Skeletal muscle tissue (tissue), 4 donors: ENCODE results near the gene IHH. TPM values are rescaled to one million over a fixed set of nuclear protein-coding genes. Genes with fewer than 3 reads are reported as not detected.

Experiments
- H3K27ac ChIP-seq: one replicate; pipeline ENCODE4 v1.7.0; 2013; ENCODE audit warnings: mild to moderate bottlenecking, low read depth, low read length, inconsistent platforms
- H3K27me3 ChIP-seq, 3 donors: one replicate each; pipeline ENCODE4 v1.7.0; 2013; ENCODE audit warnings: low read length in 3 of 3; ENCODE audit not compliant: control insufficient read depth in 3 of 3, insufficient read depth in 3 of 3
- H3K36me3 ChIP-seq, 3 donors: one replicate each; pipeline ENCODE4 v1.7.0; 2013; ENCODE audit warnings: low read length in 3 of 3; ENCODE audit not compliant: control insufficient read depth in 3 of 3, insufficient read depth in 3 of 3
- H3K4me1 ChIP-seq, 3 donors: one replicate each; pipeline ENCODE4 v1.7.0; 2013; ENCODE audit warnings: low read length in 3 of 3, mild to moderate bottlenecking in 3 of 3; ENCODE audit not compliant: control insufficient read depth in 3 of 3, insufficient read depth in 3 of 3
- H3K4me3 ChIP-seq, 3 donors: one replicate each; pipeline ENCODE4 v1.7.0; 2013; ENCODE audit warnings: low read length in 3 of 3
- H3K9ac ChIP-seq, 3 donors: one replicate each; pipeline ENCODE4 v1.7.0; 2013; ENCODE audit warnings: low read length in 3 of 3, mild to moderate bottlenecking in 3 of 3, moderate library complexity in 2 of 3, low read depth in 1 of 3
- H3K9me3 ChIP-seq, 3 donors: one replicate each; pipeline ENCODE4 v1.7.0; 2013; ENCODE audit warnings: low read length in 3 of 3; ENCODE audit not compliant: control insufficient read depth in 3 of 3
- total RNA-seq: library from RNA; depleted of rRNA; stranded (reverse); fragments of >200 nt; gene quantifications from one replicate; pipeline ENCODE4 v1.2.3, GENCODE V29; 2014
- donor health status: Osteomylitis.

The IHH gene
- total RNA-seq, 1 donor from 2014 or later, result not detected

DNA sequence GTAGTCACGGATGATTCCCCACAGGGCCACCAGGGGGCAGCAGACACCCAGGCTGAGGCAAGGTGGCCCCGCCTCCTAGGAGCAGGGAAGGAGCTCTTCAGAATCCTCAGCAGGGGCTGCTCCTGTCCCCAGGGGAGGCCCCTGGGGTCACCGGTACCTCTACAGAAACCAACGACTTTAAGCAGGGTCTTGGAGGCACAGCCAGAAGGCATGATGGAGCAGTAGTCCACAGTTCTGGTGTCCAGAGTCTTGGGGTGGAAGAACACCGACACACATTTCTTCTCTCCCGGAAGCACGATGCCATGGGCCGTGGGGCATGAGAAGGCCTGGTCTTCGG lies 30.9 kb downstream of the IHH start:
- Histone ChIP-seq H3K9me3 (no peaks in the 10 kb centered on the region), H3K27ac (no peak overlapping the region), H3K4me3 (no peak overlapping the region), H3K9ac (no peak overlapping the region), H3K4me1 (no peaks in the 10 kb centered on the region), H3K27me3 (peaks cover 15 to 38% (median 29%) of the 10 kb centered on the region in 3 donors), H3K36me3 (no peaks in the 10 kb centered on the region)

DNA sequence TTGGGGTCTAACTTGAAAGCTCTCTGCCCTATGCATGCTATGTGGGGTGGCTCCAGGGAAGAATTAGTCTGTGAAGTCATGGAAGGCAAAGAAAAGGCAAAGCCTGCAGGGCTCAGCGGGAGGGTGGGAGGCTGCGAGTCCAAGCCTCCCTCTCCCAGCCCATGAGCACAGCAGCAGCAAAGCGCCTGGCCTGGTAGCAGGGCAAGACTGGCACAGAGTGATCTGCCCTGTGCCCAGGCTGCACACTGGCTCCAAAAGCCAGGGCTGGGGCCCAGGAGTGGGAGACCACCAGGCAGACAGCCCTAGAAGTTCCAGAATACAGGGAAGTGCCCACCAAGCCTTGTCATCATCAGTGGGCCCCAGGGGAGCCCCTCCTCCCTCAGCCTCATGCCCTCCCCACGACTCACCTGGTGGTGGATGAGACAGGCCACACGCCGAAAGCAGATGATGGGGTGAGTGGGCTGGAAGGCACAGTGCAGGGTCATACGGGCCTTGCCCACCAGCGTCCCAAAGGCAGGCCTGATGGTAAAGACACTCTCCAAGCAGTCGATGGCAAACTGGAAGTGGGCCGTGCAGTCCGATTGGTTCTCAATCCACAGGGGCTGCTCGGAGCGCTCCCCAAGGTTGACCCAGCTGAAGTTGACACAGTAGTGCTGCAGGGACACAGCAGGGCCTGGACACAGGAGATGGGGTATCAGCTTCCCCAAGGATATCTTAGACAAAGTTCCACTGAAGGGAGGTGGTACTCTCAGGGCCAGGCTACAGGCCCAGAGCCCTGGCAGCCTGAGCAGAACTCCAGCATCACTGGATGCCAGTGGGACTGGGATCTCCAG lies 31.5 kb downstream of the IHH start:
- no peak overlapping the region for H3K27ac ChIP-seq

DNA sequence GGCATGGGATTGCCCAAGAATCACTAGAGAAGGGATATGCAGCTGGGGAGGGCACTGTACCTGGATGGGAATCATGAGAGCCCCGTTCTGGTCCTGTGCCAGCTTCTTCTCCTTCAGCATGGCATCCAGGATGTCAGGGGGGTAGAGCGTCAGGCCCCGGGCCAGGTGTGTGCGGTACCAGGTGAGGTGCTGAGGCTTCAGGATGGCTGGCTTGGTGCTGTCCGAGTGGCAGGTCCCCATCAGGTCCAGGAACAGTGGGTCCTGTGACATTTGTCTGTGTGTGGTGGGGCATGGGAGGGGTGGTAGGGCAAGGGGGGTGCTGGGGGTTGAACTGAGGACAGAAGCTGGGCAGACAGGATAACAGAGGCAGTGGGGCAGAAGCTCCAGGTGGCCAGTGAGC lies 32.6 kb downstream of the IHH start:
- Histone ChIP-seq H3K27ac (no peak overlapping the region), H3K4me1 (no peaks in the 10 kb centered on the region), H3K4me3 (no peak overlapping the region), H3K9ac (no peak overlapping the region), H3K9me3 (no peaks in the 10 kb centered on the region), H3K27me3 (peaks cover 15 to 46% (median 30%) of the 10 kb centered on the region in 3 donors), H3K36me3 (no peaks in the 10 kb centered on the region)

More for the DNA sequence above, 31.5 kb downstream of the IHH start:
- Histone ChIP-seq H3K36me3 (no peaks in the 10 kb centered on the region), H3K4me1 (no peaks in the 10 kb centered on the region), H3K4me3 (no peak overlapping the region), H3K27me3 (peaks cover 15 to 36% (median 29%) of the 10 kb centered on the region in 3 donors), H3K9me3 (no peaks in the 10 kb centered on the region), H3K9ac (no peak overlapping the region)

DNA sequence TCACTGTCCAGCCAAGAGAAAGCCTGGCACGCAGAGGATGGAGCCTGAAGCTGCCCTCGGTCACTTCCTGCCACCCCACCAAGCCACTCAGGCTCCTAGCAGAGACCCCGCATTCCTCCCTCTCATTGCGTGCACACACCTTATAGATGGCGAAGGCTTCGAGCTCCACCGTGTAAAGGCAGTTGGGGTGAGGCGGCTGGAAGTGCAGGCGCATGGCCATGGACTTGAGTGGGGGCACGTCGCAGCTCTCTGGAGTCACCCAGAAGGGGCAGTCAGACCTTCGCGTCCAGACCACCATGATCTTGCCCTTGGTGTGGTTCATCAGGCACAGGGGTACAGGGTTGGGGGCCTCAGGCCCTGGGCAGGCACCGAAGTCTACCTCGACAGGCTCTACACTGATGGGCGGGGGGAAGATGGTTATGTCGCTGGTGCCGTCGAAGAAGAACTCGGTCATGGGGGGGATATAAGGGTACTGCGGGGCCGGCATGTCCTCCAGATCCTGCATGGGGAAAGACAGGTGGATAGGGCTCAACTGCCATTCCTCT lies 33.1 kb downstream of the IHH start:
- H3K36me3 ChIP-seq, result no peaks in the 10 kb centered on the region
- no peak overlapping the region for H3K4me3 ChIP-seq
- H3K27ac ChIP-seq, result no peak overlapping the region
- H3K4me1 ChIP-seq, result no peaks in the 10 kb centered on the region
- H3K9ac ChIP-seq, result no peak overlapping the region
- H3K9me3 ChIP-seq, result no peaks in the 10 kb centered on the region
- peaks cover 14 to 46% (median 32%) of the 10 kb centered on the region in 3 donors for H3K27me3 ChIP-seq

DNA sequence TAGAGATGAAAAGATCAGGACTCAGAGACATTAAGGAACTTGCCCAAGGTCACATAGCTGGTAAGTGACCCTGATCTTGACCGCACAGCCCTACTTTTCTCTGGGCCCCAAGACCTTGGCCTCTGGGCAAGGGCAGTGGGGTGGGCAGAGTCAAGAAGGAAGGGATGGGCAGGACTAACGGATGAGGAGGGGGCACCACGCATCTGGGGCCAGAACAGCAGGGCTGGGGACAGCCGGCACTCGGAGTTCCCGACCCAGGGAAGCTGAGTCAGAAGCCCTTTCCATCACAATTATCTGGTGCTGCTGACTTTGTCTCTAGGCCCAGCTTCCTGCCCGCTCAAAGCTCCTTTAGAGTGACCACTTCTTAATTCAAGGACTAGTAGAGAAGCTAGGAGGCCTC lies 33.8 kb downstream of the IHH start:
- Histone ChIP-seq H3K9ac (no peak overlapping the region), H3K27ac (no peak overlapping the region), H3K4me3 (no peak overlapping the region), H3K9me3 (no peaks in the 10 kb centered on the region), H3K36me3 (no peaks in the 10 kb centered on the region), H3K4me1 (no peaks in the 10 kb centered on the region), H3K27me3 (peaks cover 9 to 45% (median 33%) of the 10 kb centered on the region in 3 donors)

DNA sequence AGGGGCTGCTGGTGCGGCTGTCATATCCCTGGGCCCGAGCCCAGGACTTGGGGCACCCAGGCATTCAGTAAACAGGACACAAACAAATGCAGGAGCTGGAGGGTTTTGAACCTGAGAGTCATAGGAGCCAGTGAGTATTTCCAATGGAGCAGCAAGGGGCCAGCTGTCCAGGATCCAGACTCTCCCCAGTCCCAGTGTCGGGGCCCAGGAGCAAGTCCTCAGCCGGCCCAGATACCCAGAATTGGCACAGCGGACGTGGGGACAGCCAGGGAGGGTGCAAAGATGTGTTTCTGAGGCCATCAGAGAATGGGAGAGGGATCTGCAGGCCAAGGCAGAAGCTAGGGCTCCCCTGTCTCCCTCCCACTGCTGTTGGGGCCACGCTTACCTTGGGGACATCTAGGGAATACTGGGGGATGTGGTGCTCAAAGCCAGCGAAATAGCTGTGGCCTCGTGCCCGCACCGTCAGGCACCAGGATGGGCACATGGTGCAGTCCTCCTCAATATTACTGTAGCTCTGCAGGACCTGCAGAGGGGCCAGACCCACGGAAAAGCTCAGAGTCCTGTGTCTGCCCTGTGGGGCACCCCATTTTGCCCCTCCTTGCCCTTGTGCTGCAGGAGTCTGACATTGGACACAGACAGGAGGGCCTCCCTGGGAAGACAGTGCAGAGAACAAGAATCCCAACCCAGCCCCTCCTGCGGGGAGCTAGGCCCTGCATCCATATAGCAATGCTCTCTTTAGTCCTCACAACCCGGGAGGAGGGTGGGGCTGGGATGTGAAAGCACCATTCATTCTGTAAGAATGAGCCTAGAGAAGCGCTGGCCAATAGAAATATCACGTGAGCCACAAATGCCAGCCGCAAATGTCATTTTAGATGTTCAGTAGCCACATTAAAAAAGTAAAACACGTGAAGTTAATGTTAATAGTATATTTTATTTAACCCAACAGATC lies 34.8 kb downstream of the IHH start:
- Histone ChIP-seq H3K9me3 (no peaks in the 10 kb centered on the region), H3K9ac (no peak overlapping the region), H3K4me1 (no peaks in the 10 kb centered on the region), H3K27ac (no peak overlapping the region), H3K27me3 (peaks cover 9 to 40% (median 33%) of the 10 kb centered on the region in 3 donors), H3K36me3 (no peaks in the 10 kb centered on the region), H3K4me3 (no peak overlapping the region)

DNA sequence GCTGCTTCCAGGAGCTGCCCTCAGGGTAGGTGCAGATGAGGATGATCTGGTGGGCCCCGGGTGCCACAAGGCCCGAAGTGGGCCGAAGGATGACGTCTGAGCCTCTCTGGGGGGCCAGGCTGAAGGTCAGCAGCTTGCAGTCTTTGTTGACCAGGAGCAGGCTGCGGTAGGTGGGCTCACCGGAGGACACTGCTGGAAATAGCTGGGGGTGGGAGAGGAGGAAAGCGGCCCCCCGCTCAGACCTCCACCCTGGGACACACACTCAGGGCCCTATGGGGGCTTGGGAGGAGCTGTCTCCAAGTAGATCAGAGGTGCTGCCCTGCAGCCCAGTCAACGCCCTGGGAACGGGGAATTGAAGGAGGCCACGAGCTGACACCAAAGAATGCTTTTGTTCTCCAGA lies 36.7 kb downstream of the IHH start:
- no peaks in the 10 kb centered on the region for H3K4me1 ChIP-seq
- no peak overlapping the region for H3K9ac ChIP-seq
- H3K4me3 ChIP-seq, result no peak overlapping the region
- no peak overlapping the region for H3K27ac ChIP-seq
- H3K9me3 ChIP-seq, result no peaks in the 10 kb centered on the region
- H3K27me3 ChIP-seq, result peaks cover 0 to 32% (median 20%) of the 10 kb centered on the region in 3 donors
- no peaks in the 10 kb centered on the region for H3K36me3 ChIP-seq

DNA sequence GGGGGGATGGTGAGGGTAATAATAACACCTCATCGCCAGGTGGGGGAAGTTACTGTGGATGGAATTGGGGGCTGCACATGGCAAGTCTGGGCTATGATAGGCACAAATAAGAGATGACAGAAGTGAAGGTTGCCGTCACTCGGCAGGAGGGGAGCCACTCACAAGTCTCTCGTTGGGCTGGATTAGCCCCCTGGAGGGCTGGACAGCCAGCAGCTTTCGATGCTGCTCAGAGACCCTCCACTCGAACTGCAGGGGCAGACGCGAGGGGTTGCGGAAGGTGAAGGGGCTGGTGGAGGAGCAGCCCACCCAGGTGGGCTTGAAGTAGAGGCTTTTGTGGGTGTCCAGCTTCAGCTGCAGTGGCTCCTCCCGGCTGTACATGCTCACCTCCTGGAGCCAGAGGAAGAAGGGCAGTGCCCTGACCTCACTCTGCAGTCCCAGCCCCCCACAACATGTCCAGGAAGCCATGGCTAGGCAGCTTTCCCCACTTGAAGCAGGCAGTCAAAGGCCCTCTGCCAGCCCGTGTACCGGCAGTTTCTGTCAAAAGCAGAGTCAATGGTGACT lies 37.6 kb downstream of the IHH start:
- Histone ChIP-seq H3K4me1 (no peaks in the 10 kb centered on the region), H3K9ac (no peak overlapping the region), H3K4me3 (no peak overlapping the region), H3K27me3 (peaks cover 0 to 32% (median 20%) of the 10 kb centered on the region in 3 donors), H3K27ac (no peak overlapping the region), H3K36me3 (no peaks in the 10 kb centered on the region), H3K9me3 (no peaks in the 10 kb centered on the region)

DNA sequence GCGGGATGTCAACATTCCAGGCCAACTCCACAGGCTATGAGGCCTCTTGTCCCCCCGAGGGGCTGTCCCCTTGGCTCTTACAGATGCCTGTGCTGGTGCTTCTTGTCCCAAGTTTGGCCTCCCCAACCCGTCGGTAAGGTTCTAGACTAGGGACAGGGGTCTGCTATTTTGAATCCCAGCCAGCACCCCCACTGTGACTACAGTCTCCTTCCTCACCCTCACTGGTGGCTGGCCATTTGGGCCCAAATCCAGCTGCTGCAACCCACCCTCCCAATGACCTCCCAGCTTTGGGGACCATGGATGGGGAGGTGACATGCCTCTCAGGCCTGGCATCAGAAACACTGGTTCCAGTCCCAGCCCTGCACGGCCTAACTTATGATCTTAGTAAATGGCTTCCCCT lies 38.1 kb downstream of the IHH start:
- H3K9ac ChIP-seq, result no peak overlapping the region
- peaks cover 0 to 33% (median 15%) of the 10 kb centered on the region in 3 donors for H3K27me3 ChIP-seq
- H3K4me3 ChIP-seq, result no peak overlapping the region
- peaks cover 0 to 3% (median 0%) of the 10 kb centered on the region in 3 donors for H3K4me1 ChIP-seq
- no peaks in the 10 kb centered on the region for H3K9me3 ChIP-seq
- no peak overlapping the region for H3K27ac ChIP-seq
- H3K36me3 ChIP-seq, result no peaks in the 10 kb centered on the region
